Central memory CD4-positive, alpha-beta T cell (primary cell): ENCODE measurements around the gene PPP2R3B.

Source experiments
- DNase-seq: peaks from one replicate; pipeline ENCODE4 v3.0.0; 2022

PPP2R3B gene

GRCh38 chrX:292900-293897 is 93.5 kb downstream of the PPP2R3B start:
- DNase-seq: no peak

GRCh38 chrX:291411-291901 is 95.3 kb downstream of the PPP2R3B start:
- DNase-seq: no peak

GRCh38 chrX:290476-291166 is 96.1 kb downstream of the PPP2R3B start:
- DNase-seq: no peak

GRCh38 chrX:288561-288991 is 98.1 kb downstream of the PPP2R3B start:
- no peak for DNase-seq

- DNase-seq: no peak
These were observed 99.0 kb downstream of the PPP2R3B start for GRCh38 chrX:287670-288069.

- DNase-seq: no peak
These were observed 101.5 kb downstream of the PPP2R3B start for GRCh38 chrX:285076-285677.
